GM23248 (cell line): ENCODE results near the gene LPO.

Experiments
- EZH2 ChIP-seq: fragments of 200-600 bp; sonication (generic); IDR thresholded peaks from 2 replicates; pipeline ENCODE4 v1.6.1; 2018; ENCODE audit warnings: antibody characterized with exemption, mild to moderate bottlenecking; ENCODE audit not compliant: insufficient read depth, poor library complexity, severe bottlenecking
- EZH2phosphoT487 ChIP-seq: fragments of 200-600 bp; sonication (generic); IDR thresholded peaks from 2 replicates; pipeline ENCODE4 v1.6.1; 2018; ENCODE audit warnings: antibody characterized with exemption, moderate library complexity, mild to moderate bottlenecking, low read depth; ENCODE audit not compliant: insufficient read depth

- TF ChIP-seq EZH2phosphoT487 (no peak), EZH2 (no peak)
Observed at GRCh38 chr17:58253082-58253481, 14.7 kb downstream of the LPO start.
